H1 (cell line): ENCODE data around the gene LRRC3C. TPM values are rescaled to one million over a fixed set of nuclear protein-coding genes. Genes with fewer than 3 reads are reported as not detected.

Source experiments
- CTCF ChIA-PET: fragments of 300-600 bp; sonication (Branson Sonifier 250); formaldehyde crosslinking; loops from one replicate; lab custom pipeline; 2021; ENCODE audit not compliant: partially characterized antibody; lab: Charles Lee
- POLR2A ChIA-PET: fragments of 300-600 bp; sonication (Branson Sonifier 250); formaldehyde crosslinking; loops from one replicate; lab custom pipeline; 2021; ENCODE audit warnings: inconsistent platforms; ENCODE audit not compliant: partially characterized antibody; lab: Charles Lee
- DNase-seq, 2 experiments: peaks; one replicate each; pipeline versions ENCODE4 v3.0.0 to v3.0.0-alpha.2; 2010 to 2022; ENCODE audit warnings: low spot score in 2 of 2, low read depth in 1 of 2, mixed read lengths in 1 of 2
- FAIRE-seq: peaks from 2 replicates; lab custom pipeline; 2011; peaks lifted over from hg19 to GRCh38; lab: Jason Lieb, UNC
- H2AFZ ChIP-seq: 2 replicates; pipeline ENCODE4 v1.8.1; 2012; ENCODE audit warnings: low read length, inconsistent platforms
- H2AK5ac ChIP-seq: 2 replicates; pipeline ENCODE4 v1.6.1; 2013; ENCODE audit warnings: low read depth, low read length
- H2BK120ac ChIP-seq: replicated peaks from 2 replicates; pipeline ENCODE3; 2013; ENCODE audit warnings: low read depth, low read length, inconsistent platforms
- H2BK12ac ChIP-seq: 2 replicates; pipeline ENCODE4 v1.6.1; 2013; ENCODE audit warnings: low read depth, low read length
- H2BK15ac ChIP-seq: 2 replicates; pipeline ENCODE4 v1.6.1; 2013; ENCODE audit warnings: low read length
- H2BK20ac ChIP-seq: 2 replicates; pipeline ENCODE4 v1.6.1; 2013; ENCODE audit warnings: low read length
- H2BK5ac ChIP-seq: 2 replicates; pipeline ENCODE4 v1.6.1; 2013; ENCODE audit warnings: low read depth, low read length
- H3K14ac ChIP-seq: 2 replicates; pipeline ENCODE4 v1.6.1; 2013; ENCODE audit warnings: inconsistent platforms; ENCODE audit not compliant: insufficient read length
- H3K18ac ChIP-seq: 2 replicates; pipeline ENCODE4 v1.6.1; 2013; ENCODE audit warnings: low read length; ENCODE audit errors: extremely low read depth
- H3K23ac ChIP-seq: 2 replicates; pipeline ENCODE4 v1.6.1; 2013; ENCODE audit warnings: inconsistent platforms; ENCODE audit not compliant: insufficient read length
- H3K23me2 ChIP-seq: 2 replicates; pipeline ENCODE4 v1.6.1; 2013; ENCODE audit warnings: low read depth, low read length
- H3K27ac ChIP-seq: 2 replicates; pipeline ENCODE4 v1.6.1; 2011; ENCODE audit warnings: low read depth, low read length, inconsistent platforms
- H3K27me3 ChIP-seq, 4 experiments: replicated peaks in 1 of 4; 1 replicate in 1 of 4; 2 replicates in 3 of 4; pipeline versions ENCODE4 v1.6.1 to v1.8.1; 2011 to 2013; ENCODE audit warnings: low read length in 3 of 4, mild to moderate bottlenecking in 3 of 4, inconsistent platforms in 2 of 4, mixed read lengths in 2 of 4, moderate library complexity in 1 of 4; ENCODE audit not compliant: control insufficient read depth in 3 of 4, insufficient read depth in 3 of 4; ENCODE audit errors: extremely low read depth in 1 of 4
- H3K36me3 ChIP-seq, 4 experiments: 2 replicates each; pipeline versions ENCODE4 v1.6.1 to v1.8.1; 2011 to 2013; ENCODE audit warnings: mild to moderate bottlenecking in 4 of 4, low read length in 3 of 4, moderate library complexity in 2 of 4, control low read depth in 1 of 4, inconsistent platforms in 1 of 4; ENCODE audit not compliant: insufficient read depth in 4 of 4, control insufficient read depth in 2 of 4
- H3K4ac ChIP-seq: replicated peaks from 2 replicates; pipeline ENCODE3; 2013; ENCODE audit warnings: low read length, low read depth, mixed read lengths, inconsistent platforms; ENCODE audit not compliant: insufficient read length
- H3K4me1 ChIP-seq, 4 experiments: replicated peaks in 1 of 4; 1 replicate in 1 of 4; 2 replicates in 3 of 4; pipeline versions ENCODE4 v1.6.1 to v1.8.1; 2011 to 2013; ENCODE audit warnings: low read length in 3 of 4, inconsistent platforms in 2 of 4, mixed read lengths in 1 of 4; ENCODE audit not compliant: insufficient read depth in 4 of 4, control insufficient read depth in 3 of 4
- H3K4me2 ChIP-seq, 2 experiments: 2 replicates each; pipeline versions ENCODE4 v1.6.1 to v1.8.1; 2011 to 2013; ENCODE audit warnings: low read depth in 2 of 2, low read length in 2 of 2, control low read depth in 1 of 2, inconsistent platforms in 1 of 2, mild to moderate bottlenecking in 1 of 2; ENCODE audit not compliant: insufficient read depth in 1 of 2
- H3K4me3 ChIP-seq, 4 experiments: fragments of 200-600, 300-600 bp in 1 of 4; sonication (generic), shearing (Covaris generic), sonication (Bioruptor Twin) in 1 of 4; 2 replicates each; pipeline versions ENCODE4 v1.5.1 to v1.8.1; 2011 to 2016; ENCODE audit warnings: low read length in 4 of 4, low read depth in 3 of 4, control low read depth in 2 of 4, inconsistent platforms in 2 of 4, mild to moderate bottlenecking in 2 of 4, mixed read lengths in 1 of 4, moderate library complexity in 1 of 4; ENCODE audit not compliant: insufficient read depth in 2 of 4; ENCODE audit errors: extremely low read depth in 1 of 4
- H3K56ac ChIP-seq: replicated peaks from 2 replicates; pipeline ENCODE3; 2013; ENCODE audit warnings: low read depth, mild to moderate bottlenecking, mixed read lengths, low read length, inconsistent platforms; ENCODE audit not compliant: insufficient read length
- H3K79me1 ChIP-seq: 2 replicates; pipeline ENCODE4 v1.6.1; 2013; ENCODE audit warnings: low read depth, low read length, control low read depth
- H3K79me2 ChIP-seq, 2 experiments: 2 replicates each; pipeline versions ENCODE4 v1.6.1 to v1.8.1; 2012 to 2013; ENCODE audit warnings: low read length in 2 of 2, mild to moderate bottlenecking in 2 of 2, inconsistent platforms in 1 of 2; ENCODE audit not compliant: insufficient read depth in 2 of 2, control insufficient read depth in 1 of 2
- H3K9ac ChIP-seq, 4 experiments: replicated peaks in 1 of 4; 1 replicate in 1 of 4; 2 replicates in 3 of 4; pipeline versions ENCODE4 v1.6.1 to v1.8.1; 2011 to 2013; ENCODE audit warnings: low read depth in 3 of 4, low read length in 3 of 4, control low read depth in 2 of 4, mild to moderate bottlenecking in 2 of 4, moderate library complexity in 2 of 4, inconsistent platforms in 1 of 4; ENCODE audit errors: extremely low read depth in 1 of 4
- H3K9me3 ChIP-seq, 2 experiments: 2 replicates each; pipeline versions ENCODE4 v1.6.1 to v1.8.1; 2012 to 2013; ENCODE audit warnings: mild to moderate bottlenecking in 2 of 2, moderate library complexity in 2 of 2, control low read depth in 1 of 2, inconsistent platforms in 1 of 2, low read depth in 1 of 2, low read length in 1 of 2, mixed read lengths in 1 of 2; ENCODE audit not compliant: insufficient read depth in 2 of 2
- H4K20me1 ChIP-seq, 2 experiments: replicated peaks in 1 of 2; 2 replicates each; pipeline versions ENCODE3 to v1.8.1; 2011 to 2013; ENCODE audit warnings: inconsistent platforms in 2 of 2, low read length in 2 of 2, mild to moderate bottlenecking in 1 of 2; ENCODE audit not compliant: insufficient read depth in 2 of 2, control insufficient read depth in 1 of 2
- H4K5ac ChIP-seq: 2 replicates; pipeline ENCODE4 v1.6.1; 2013; ENCODE audit warnings: low read length, low read depth, mixed read lengths, inconsistent platforms; ENCODE audit not compliant: insufficient read length
- H4K8ac ChIP-seq: 2 replicates; pipeline ENCODE4 v1.8.0; 2013; ENCODE audit warnings: mild to moderate bottlenecking, moderate library complexity, low read length, inconsistent platforms; ENCODE audit not compliant: insufficient read depth; ENCODE audit errors: extremely low read depth
- H4K91ac ChIP-seq: replicated peaks from 2 replicates; pipeline ENCODE3; 2013; ENCODE audit warnings: low read length, mixed read lengths, inconsistent platforms; ENCODE audit not compliant: insufficient read length
- GTF2F1 ChIP-seq: IDR thresholded peaks from 2 replicates; pipeline ENCODE4 v1.6.1; 2012; ENCODE audit warnings: low read depth, low read length, improper control_type of control experiment, borderline replicate concordance
- NRF1 ChIP-seq: IDR thresholded peaks from 2 replicates; pipeline ENCODE4 v1.6.1; 2011; ENCODE audit warnings: mild to moderate bottlenecking, low read depth, low read length, improper control_type of control experiment
- WGBS, 2 experiments: shearing (Covaris generic) in 1 of 2; methylation state at CpG; one replicate each; pipeline versions ENCODE4 v1.1.6 to v1.1.7; 2013 to 2015; ENCODE audit warnings: low lambda C conversion rate in 2 of 2, mixed read lengths in 2 of 2, inconsistent platforms in 1 of 2, low coverage in 1 of 2, missing lambda C conversion rate in 1 of 2; ENCODE audit not compliant: insufficient replicate concordance in 2 of 2, insufficient coverage in 1 of 2, insufficient read length in 1 of 2; ENCODE audit errors: extremely low coverage in 1 of 2, missing lambda C conversion rate in 1 of 2; 5-methylcytosine and 5-hydroxymethylcytosine counted together
- polyA plus RNA-seq, 7 experiments: library from polyadenylated mRNA; depleted of rRNA in 3 of 7; stranded (reverse) in 5 of 7; unstranded in 2 of 7; fragments of >200 nt in 5 of 7; fragments of 200-250 nt in 2 of 7; gene quantifications; 1 replicate in 5 of 7; 2 replicates in 1 of 7; 4 replicates in 1 of 7; pipeline versions ENCODE4 v1.2.1 to v1.2.3, GENCODE V29; 2011 to 2013; ENCODE audit warnings: missing spikeins in 2 of 7, mixed read lengths in 2 of 7
- total RNA-seq: library from RNA; stranded (reverse); fragmentation: NEBNext Ultra II Directional; extraction: Animal tissue kit (Norgen Biotek cat#: 25700); gene quantifications from 2 replicates; pipeline ENCODE4 v1.2.1, GENCODE V29; 2021

LRRC3C gene
- total and polyA plus RNA-seq, 2 of the 8 experiments (the other 6 are each of a cell fraction or from before 2014, with no cell fraction given) = not detected

- DNase-seq (no peak), FAIRE-seq (no peak)
- Histone ChIP-seq H3K23me2 (no peaks in the 10 kb centered on the region), H2BK12ac (no peak overlapping the region), H3K27me3 (peaks cover 0 to 3% (median 1%) of the 10 kb centered on the region in 4 experiments; a peak in 3 of 7 replicates), H3K36me3 (no peaks in the 10 kb centered on the region), H3K18ac (no peak overlapping the region), H2AFZ (no peak overlapping the region), H2BK20ac (no peak overlapping the region), H3K4me2 (no peak overlapping the region), H2BK120ac (no peak overlapping the region), H4K5ac (no peak overlapping the region), H3K56ac (no peak overlapping the region), H2AK5ac (no peak overlapping the region), H2BK15ac (no peak overlapping the region), H4K91ac (no peak overlapping the region), H3K14ac (no peak overlapping the region), H3K9me3 (no peaks in the 10 kb centered on the region), H3K23ac (no peak overlapping the region), H4K20me1 (no peaks in the 10 kb centered on the region), H3K27ac (no peak overlapping the region), H3K79me1 (no peaks in the 10 kb centered on the region), H2BK5ac (no peak overlapping the region), H3K9ac (no peak overlapping the region), H3K4me3 (no peak overlapping the region), H3K79me2 (no peaks in the 10 kb centered on the region), H3K4me1 (no peaks in the 10 kb centered on the region; a peak in 1 of 7 replicates), H4K8ac (no peak overlapping the region), H3K4ac (no peak overlapping the region)
- ChIA-PET POLR2A (interaction anchor here (0.7 to 2.0 kb wide), 2 partner anchors 8 to 14 kb away, joined by 3 to 7 read pairs; partner anchors contain the start of gene PSMD3), CTCF (interaction anchor here (1.2 to 11.9 kb wide), 4 partner anchors 8 to 63 kb away, joined by 3 to 96 read pairs (median 4); partner anchors contain the start of genes GSDMA and PSMD3)
- 67% methylated on average over 3 of the region's 3 CpGs; no CpG with 5 or more reads in 1 of the 2 experiments for WGBS, 2 experiments
- TF ChIP-seq GTF2F1 (no peak), NRF1 (no peak)
These were observed 44.7 kb downstream of the LRRC3C start for GRCh38 chr17:39972271-39972670.
